CD4-positive, alpha-beta memory T cell (primary cell): ENCODE data around the gene ANGEL1. TPM values are rescaled to one million over a fixed set of nuclear protein-coding genes. Genes with fewer than 3 reads are reported as not detected.

Experiments
- CTCF ChIA-PET: fragments of 350-600 bp; sonication (Branson Sonifier 250); formaldehyde crosslinking; loops from one replicate; lab custom pipeline; 2021; ENCODE audit warnings: inconsistent platforms; ENCODE audit not compliant: partially characterized antibody; lab: Charles Lee
- POLR2A ChIA-PET: fragments of 350-600 bp; sonication (Branson Sonifier 250); formaldehyde crosslinking; loops from one replicate; lab custom pipeline; 2021; ENCODE audit not compliant: partially characterized antibody; lab: Charles Lee
- DNase-seq, 5 donors: peaks; one replicate each; pipeline versions ENCODE4 v3.0.0 to v3.0.0-alpha.2; 2020 to 2022; ENCODE audit warnings: mixed read lengths in 1 of 5
- H3K27ac ChIP-seq: one replicate; pipeline ENCODE4 v1.7.0; 2013; ENCODE audit warnings: low read depth, low read length
- H3K27me3 ChIP-seq: 2 replicates; pipeline ENCODE4 v1.7.0; 2013; ENCODE audit warnings: mild to moderate bottlenecking, low read length, moderate library complexity; ENCODE audit not compliant: insufficient read depth
- H3K36me3 ChIP-seq: 2 replicates; pipeline ENCODE4 v1.7.0; 2013; ENCODE audit warnings: mild to moderate bottlenecking, low read length, moderate library complexity; ENCODE audit not compliant: insufficient read depth
- H3K4me1 ChIP-seq: 2 replicates; pipeline ENCODE4 v1.7.0; 2013; ENCODE audit warnings: mild to moderate bottlenecking, low read length, moderate library complexity; ENCODE audit not compliant: insufficient read depth
- H3K4me3 ChIP-seq, 2 donors: one replicate each; pipeline ENCODE4 v1.7.0; 2013; ENCODE audit warnings: low read length in 2 of 2, mild to moderate bottlenecking in 1 of 2
- H3K9me3 ChIP-seq, 2 donors: one replicate each; pipeline ENCODE4 v1.7.0; 2013; ENCODE audit warnings: low read length in 2 of 2, control low read depth in 1 of 2; ENCODE audit not compliant: control insufficient read depth in 1 of 2
- H3K27ac Mint-ChIP-seq, 7 donors: one replicate each; pipeline ENCODE4 v1.8.0; 2020 to 2021; ENCODE audit warnings: mixed read lengths in 7 of 7, mild to moderate bottlenecking in 6 of 7, inconsistent platforms in 3 of 7, moderate library complexity in 3 of 7
- H3K27me3 Mint-ChIP-seq, 2 donors: one replicate each; pipeline ENCODE4 v1.8.0; 2020 to 2021; ENCODE audit warnings: mixed read lengths in 2 of 2
- H3K36me3 Mint-ChIP-seq, 2 donors: one replicate each; pipeline ENCODE4 v1.8.0; 2020 to 2021; ENCODE audit warnings: mixed read lengths in 2 of 2, inconsistent platforms in 1 of 2, mild to moderate bottlenecking in 1 of 2
- H3K4me1 Mint-ChIP-seq, 4 donors: one replicate each; pipeline ENCODE4 v1.8.0; 2020 to 2021; ENCODE audit warnings: mixed read lengths in 4 of 4, mild to moderate bottlenecking in 1 of 4
- H3K4me3 Mint-ChIP-seq, 8 donors: one replicate each; pipeline ENCODE4 v1.8.0; 2020 to 2021; ENCODE audit warnings: mixed read lengths in 8 of 8, mild to moderate bottlenecking in 7 of 8, moderate library complexity in 6 of 8, inconsistent platforms in 3 of 8
- H3K9me3 Mint-ChIP-seq, 8 donors: one replicate each; pipeline ENCODE4 v1.8.0; 2020 to 2021; ENCODE audit warnings: mixed read lengths in 8 of 8, mild to moderate bottlenecking in 5 of 8, inconsistent platforms in 3 of 8, moderate library complexity in 1 of 8
- intact Hi-C: fragments of 100-400 bp; cut with micrococcal nuclease; formaldehyde crosslinking; loops from one replicate; pipeline ENCODE4 v1.15.1; 2023
- polyA plus RNA-seq, 2 donors: library from polyadenylated mRNA; unstranded; fragments of 300-500 nt; fragmentation: Illumina TruSeq; gene quantifications; one replicate each; pipeline ENCODE4 v1.2.3, GENCODE V29; 2021
- total RNA-seq, 2 experiments: library from RNA; stranded (reverse); gene quantifications; one replicate each; pipeline ENCODE4 v1.2.3, GENCODE V29; 2021

ANGEL1 gene
- total and polyA plus RNA-seq, 4 experiments from 2014 or later = 17.9 to 32.0 (median 27.0) TPM

- peaks cover 5 to 15% of the 10 kb centered on the region in 2 donors for H3K36me3 Mint-ChIP-seq
- H3K36me3 ChIP-seq = no peaks in the 10 kb centered on the region
- peaks cover 0 to 44% (median 28%) of the 10 kb centered on the region in 8 donors for H3K9me3 Mint-ChIP-seq
- H3K27ac ChIP-seq = no peak overlapping the region
- no peak for DNase-seq
- H3K9me3 ChIP-seq = no peaks in the 10 kb centered on the region
- H3K27me3 ChIP-seq = no peaks in the 10 kb centered on the region
- POLR2A ChIA-PET = no interaction called here
- intact Hi-C loops = no loop called here
- CTCF ChIA-PET = no interaction called here
- no peak overlapping the region for H3K4me3 Mint-ChIP-seq
- no peak overlapping the region for H3K4me3 ChIP-seq
- H3K27me3 Mint-ChIP-seq = peaks cover 24 to 27% of the 10 kb centered on the region in 2 donors
- H3K4me1 Mint-ChIP-seq = no peaks in the 10 kb centered on the region
- H3K4me1 ChIP-seq = no peaks in the 10 kb centered on the region
- no peak overlapping the region for H3K27ac Mint-ChIP-seq
Measured at GRCh38 chr14:76742185-76742584, 70.5 kb downstream of the ANGEL1 start.

GRCh38 chr14:76741074-76741473 is 71.6 kb downstream of the ANGEL1 start:
- no peak overlapping the region for H3K4me3 Mint-ChIP-seq
- H3K27me3 Mint-ChIP-seq = peaks cover 23 to 27% of the 10 kb centered on the region in 2 donors
- H3K4me1 Mint-ChIP-seq = no peaks in the 10 kb centered on the region
- ChIA-PET CTCF (no interaction called here), POLR2A (no interaction called here)
- Histone ChIP-seq H3K9me3 (no peaks in the 10 kb centered on the region), H3K27ac (no peak overlapping the region), H3K4me1 (no peaks in the 10 kb centered on the region), H3K27me3 (no peaks in the 10 kb centered on the region), H3K36me3 (no peaks in the 10 kb centered on the region), H3K4me3 (no peak overlapping the region)
- intact Hi-C loops = no loop called here
- DNase-seq = no peak
- H3K36me3 Mint-ChIP-seq = peaks cover 5 to 15% of the 10 kb centered on the region in 2 donors
- peaks cover 0 to 41% (median 28%) of the 10 kb centered on the region in 8 donors for H3K9me3 Mint-ChIP-seq
- H3K27ac Mint-ChIP-seq = no peak overlapping the region

Other genes starting within 250 kb of the ANGEL1 start
- gene VASH1, start 51.4 kb downstream of the ANGEL1 start, total RNA-seq = 10 to 100 TPM in 1 of 2 experiments, 1 to 10 TPM in 1; 9.3 to 12.6 TPM
- 1 to 10 TPM in 1 of 2 donors, under 1 TPM in 1; 0.59 to 1.8 TPM for gene VASH1, start 51.4 kb downstream of the ANGEL1 start, polyA plus RNA-seq
- not detected for gene LRRC74A, start 13.5 kb upstream of the ANGEL1 start, total RNA-seq
- gene LRRC74A, start 13.5 kb upstream of the ANGEL1 start, polyA plus RNA-seq = not detected
- gene IRF2BPL, start 215.8 kb upstream of the ANGEL1 start, total RNA-seq = 10 to 100 TPM; 36.6 to 37.7 TPM
- gene IRF2BPL, start 215.8 kb upstream of the ANGEL1 start, polyA plus RNA-seq = 1 to 10 TPM; 1.2 to 3.8 TPM